Measurements from ENCODE around the gene GALNS. TPM values are rescaled to one million over a fixed set of nuclear protein-coding genes. Genes with fewer than 3 reads are reported as not detected.

Gene GALNS
- total and polyA plus RNA-seq, 2 of the 4 experiments (the other 2 are of a cell fraction) = 7.2 to 32.5 TPM

- Histone ChIP-seq H4K5ac (ENCODE audit: low read depth, low read length) (no peak overlapping the region), H3K9me3 (ENCODE audit: control insufficient read depth, insufficient read depth, low read length) (no peaks in the 10 kb centered on the region), H2BK5ac (ENCODE audit: low read depth, low read length, poor library complexity, severe bottlenecking) (no peak overlapping the region), H3K18ac (ENCODE audit: low read depth, low read length) (no peak overlapping the region), H4K8ac (ENCODE audit: low read depth in 2 of 2, low read length in 2 of 2) (no peak overlapping the region), H3K27ac (ENCODE audit: insufficient read depth, low read length) (no peak overlapping the region), H3K9me1 (ENCODE audit: insufficient read depth, low read length) (no peaks in the 10 kb centered on the region), H3K14ac (replicated peaks; ENCODE audit: low read depth, low read length) (no peak overlapping the region), H2AK5ac (ENCODE audit: low read depth, low read length) (no peak overlapping the region), H4K91ac (ENCODE audit: insufficient read depth, low read depth, low read length) (no peak overlapping the region), H3K9ac (ENCODE audit: low read depth, low read length) (no peak overlapping the region), H3K56ac (ENCODE audit: extremely low read depth, insufficient read depth, low read length) (no peak overlapping the region), H3K4me2 (ENCODE audit: low read depth, low read length) (no peak overlapping the region), H3K23ac (ENCODE audit: low read depth, low read length) (no peak overlapping the region), H2BK15ac (ENCODE audit: low read depth, low read length) (no peak overlapping the region), H2BK120ac (ENCODE audit: low read depth, low read length) (no peak overlapping the region), H3K36me3 (ENCODE audit: control insufficient read depth, insufficient read depth, low read length) (no peaks in the 10 kb centered on the region), H3K4ac (ENCODE audit: low read depth, low read length) (no peak overlapping the region), H3K4me3 (ENCODE audit: insufficient read depth, low read depth, low read length) (no peak overlapping the region), H2AK9ac (replicated peaks; ENCODE audit: low read depth, low read length, poor library complexity) (no peak overlapping the region), H3K27me3 (ENCODE audit: control insufficient read depth, insufficient read depth, low read length) (peaks cover 62% of the 10 kb centered on the region), H4K20me1 (ENCODE audit: insufficient read depth, low read length) (no peaks in the 10 kb centered on the region), H3K4me1 (ENCODE audit: control insufficient read depth, insufficient read depth, low read length) (no peaks in the 10 kb centered on the region), H3K79me1 (ENCODE audit: low read depth in 1 of 2, low read length in 2 of 2) (no peaks in the 10 kb centered on the region), H2BK20ac (ENCODE audit: low read depth, low read length) (no peak overlapping the region), H2AFZ (replicated peaks; ENCODE audit: low read length, poor library complexity) (no peak overlapping the region)
- dilution Hi-C loops (cut with HindIII; ENCODE audit: low sequenced_read_pairs, unreplicated experiment) (no loop called here), intact Hi-C loops (cut with micrococcal nuclease) (no loop called here), in situ Hi-C loops (cut with MboI; ENCODE audit: low sequenced_read_pairs) (no loop called here)
- DNase-seq = no peak
- ChIA-PET POLR2A (ENCODE audit: unreplicated experiment) (no interaction called here), CTCF (no interaction called here)
- 50% methylated on average over 2 of the region's 22 CpGs; no CpG with 5 or more reads in 1 of the 2 experiments for WGBS, 2 experiments (ENCODE audit: extremely low coverage in 2 of 2, insufficient read length in 1 of 2)
- BruUV-seq (replicated peaks) = no TSS peak
- ATAC-seq (ENCODE audit: low read depth) = no peak
- no peak for TF ChIP-seq POLR2A (IDR thresholded peaks at IDR 0.05; ENCODE audit: low read depth, low read length)
- TF ChIP-seq NFE2L2 (IDR thresholded peaks at IDR 0.05; ENCODE audit: low read depth, low read length) = no peak
- no peak for TF ChIP-seq SMC3 (IDR thresholded peaks at IDR 0.05; ENCODE audit: low read depth, low read length)
- TF ChIP-seq USF2 (IDR thresholded peaks at IDR 0.05; ENCODE audit: low read depth, low read length) = no peak
- no peak for TF ChIP-seq MAFK (IDR thresholded peaks at IDR 0.05; ENCODE audit: low read depth, low read length)
- no peak for TF ChIP-seq CTCF (conservative IDR thresholded peaks at IDR 0.05; ENCODE audit: low read depth, low read length)
- TF ChIP-seq ELK1 (IDR thresholded peaks at IDR 0.05; ENCODE audit: borderline replicate concordance, low read depth, low read length) = no peak
- TF ChIP-seq RAD21 (IDR thresholded peaks at IDR 0.05; ENCODE audit: low read length) = no peak
- no peak for TF ChIP-seq BHLHE40 (IDR thresholded peaks at IDR 0.05; ENCODE audit: low read depth, low read length)
- no peak for TF ChIP-seq FOS (IDR thresholded peaks at IDR 0.05; ENCODE audit: low read depth, low read length)
Measured at GRCh38 chr16:88875703-88876234, 19.0 kb upstream of the GALNS start.

All from IMR-90 (cell line).